GM19468 (cell line): ENCODE measurements around the gene CCNF.
"Not testable (repeated sequence)": the region's sequence is repeated elsewhere in the genome, so short reads cannot be mapped to it uniquely, and the experiment has no call there.

Experiments
- ATAC-seq: cut with Tn5 transposase; IDR thresholded peaks from one replicate; pipeline ENCODE4 v1.9.1; 2021; ENCODE audit warnings: mild to moderate bottlenecking, moderate library complexity, moderate number of reproducible peaks; ENCODE audit not compliant: unreplicated experiment; ENCODE audit errors: extremely low read depth

Gene CCNF

DNA sequence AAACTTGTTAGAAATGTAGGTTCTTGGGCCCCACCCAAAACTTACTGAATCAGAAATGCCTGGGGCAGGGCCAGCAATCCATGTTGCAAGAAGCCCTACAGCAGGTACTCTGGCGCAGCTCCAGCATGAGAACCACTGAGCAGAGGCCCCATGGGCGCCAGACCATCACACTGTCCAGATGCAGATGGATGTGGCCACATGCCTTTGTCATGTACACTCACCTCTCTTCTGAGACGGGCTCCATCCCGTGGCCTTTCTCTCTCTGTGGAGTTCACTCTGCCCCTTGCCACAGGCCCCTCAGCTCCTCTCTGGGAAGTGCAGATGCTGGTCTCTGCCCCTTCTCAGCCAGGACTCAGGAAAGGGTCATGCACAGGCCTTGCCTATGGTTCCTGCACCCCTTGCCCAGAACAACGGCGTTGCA lies 2.3 kb upstream of the CCNF start:
- no peak for ATAC-seq

- ATAC-seq, result no peak
Observed at GRCh38 chr16:2427526-2427925, 1.7 kb upstream of the CCNF start.

GRCh38 chr16:2428051-2428783 lies 1.0 kb upstream of the CCNF start:
- ATAC-seq, result no peak

DNA sequence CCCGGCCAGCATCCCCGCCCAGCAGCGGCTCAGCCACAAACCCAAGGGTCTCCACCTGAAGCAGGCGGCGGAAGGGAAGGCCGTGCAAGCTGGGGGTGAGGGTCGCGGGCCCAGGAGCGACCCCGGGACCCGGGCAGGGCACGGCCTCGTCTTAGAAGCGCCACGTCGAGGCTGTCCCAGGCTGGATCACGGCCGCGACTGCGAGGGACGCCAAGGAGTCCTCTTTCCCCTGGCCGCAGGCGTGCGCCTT lies 538 bp upstream of the CCNF start:
- peak; percentile 11 for ATAC-seq

DNA sequence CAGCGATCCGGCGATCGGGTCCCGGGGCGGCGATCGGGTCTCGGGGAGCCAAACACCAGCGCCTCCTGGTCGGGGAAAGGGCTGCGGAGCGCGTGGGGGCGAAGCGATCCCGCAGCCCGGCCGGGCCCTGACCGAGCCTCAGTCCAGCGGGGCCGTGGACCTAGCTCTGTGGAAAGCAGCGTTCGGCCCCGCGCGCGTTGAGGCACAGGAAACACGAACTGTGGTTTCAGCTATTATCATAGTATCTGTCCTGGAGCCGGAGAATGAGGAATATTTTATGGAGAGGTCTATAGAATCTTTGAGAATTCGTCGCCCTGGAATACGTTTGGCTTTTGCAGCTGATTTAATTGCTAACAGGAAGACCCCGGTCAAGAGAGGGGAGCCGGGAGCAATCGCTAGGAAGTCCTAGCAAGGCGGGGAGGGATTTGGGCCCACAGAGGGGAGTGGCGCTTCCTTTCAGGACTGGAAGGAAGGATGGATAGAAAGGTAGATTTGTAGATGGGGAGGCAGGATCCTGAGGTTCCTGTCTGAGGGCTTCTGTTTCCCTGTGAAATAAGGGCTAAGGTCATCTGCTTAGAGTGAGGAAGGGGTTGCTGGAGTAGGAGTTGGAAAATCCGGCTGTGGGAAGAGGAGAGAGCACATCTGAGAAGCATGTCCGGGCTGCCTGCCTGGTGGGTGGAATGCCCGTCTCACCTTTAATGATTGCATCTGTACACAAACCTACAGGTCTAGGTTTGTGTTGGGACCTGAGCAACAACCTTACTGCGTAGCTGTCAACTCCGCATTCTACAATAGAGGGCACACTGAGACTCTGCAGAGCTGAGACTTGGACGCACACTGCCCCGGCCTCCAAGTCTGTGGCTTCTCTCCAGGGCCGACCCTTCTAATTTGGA lies 770 bp downstream of the CCNF start:
- no peak for ATAC-seq

GRCh38 chr16:2432286-2432685 lies 3.0 kb downstream of the CCNF start:
- ATAC-seq, result no peak

DNA sequence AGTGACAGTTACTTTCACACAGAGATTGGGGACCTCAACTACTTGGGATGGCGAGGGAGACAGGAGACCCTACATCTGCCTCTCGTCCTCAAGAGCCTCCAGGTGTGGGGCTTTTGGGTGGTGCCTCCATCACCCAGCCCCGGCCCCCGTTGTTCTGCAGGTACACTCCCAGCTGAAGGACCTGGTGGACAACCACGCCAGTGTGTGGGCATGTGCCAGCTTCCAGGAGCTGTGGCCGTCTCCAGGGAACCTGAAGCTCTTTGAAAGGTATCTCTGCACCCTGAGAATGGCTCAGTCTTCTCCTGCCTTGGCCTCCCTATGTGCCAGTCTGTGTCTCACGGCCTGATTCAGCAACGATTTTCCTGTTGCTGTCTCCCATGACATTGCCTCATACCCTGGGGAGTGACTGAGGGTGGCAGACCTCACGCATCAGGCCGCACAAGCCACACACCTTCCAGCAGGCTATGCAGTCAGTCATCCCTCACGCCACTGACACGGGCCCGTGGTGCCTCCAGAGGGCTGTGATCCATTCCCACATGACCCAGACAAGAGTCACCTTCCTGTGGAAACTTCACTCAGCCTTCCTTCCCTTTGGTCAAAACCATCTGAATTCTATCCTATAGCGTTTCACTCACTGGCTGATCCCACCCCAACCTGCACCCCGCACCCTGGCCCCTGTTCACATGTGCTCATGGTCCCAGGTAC lies 3.7 kb downstream of the CCNF start:
- no peak for ATAC-seq

DNA sequence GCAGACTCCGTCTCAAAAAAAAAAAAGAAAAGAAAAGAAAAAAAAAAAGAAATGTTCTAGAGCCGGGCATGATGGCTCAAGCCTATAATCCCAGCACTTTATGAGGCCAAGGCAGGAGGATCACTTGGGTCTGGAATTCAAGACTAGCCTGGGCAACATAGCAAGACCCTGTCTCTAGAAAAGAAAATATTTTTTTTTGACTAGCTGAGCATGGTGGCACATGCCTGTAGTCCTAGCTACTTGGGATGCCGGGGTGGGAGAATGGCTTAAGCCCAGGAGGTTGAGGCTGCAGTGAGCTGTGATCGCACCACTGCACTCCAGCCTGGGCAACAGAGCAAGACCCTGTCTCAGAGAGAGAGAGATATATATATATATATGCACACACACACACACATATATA lies 6.0 kb downstream of the CCNF start:
- ATAC-seq, result not testable (repeated sequence)

- no peak for ATAC-seq
Observed at GRCh38 chr16:2436110-2436509, 6.9 kb downstream of the CCNF start.

GRCh38 chr16:2437032-2437790 lies 8.0 kb downstream of the CCNF start:
- ATAC-seq, result no peak

DNA sequence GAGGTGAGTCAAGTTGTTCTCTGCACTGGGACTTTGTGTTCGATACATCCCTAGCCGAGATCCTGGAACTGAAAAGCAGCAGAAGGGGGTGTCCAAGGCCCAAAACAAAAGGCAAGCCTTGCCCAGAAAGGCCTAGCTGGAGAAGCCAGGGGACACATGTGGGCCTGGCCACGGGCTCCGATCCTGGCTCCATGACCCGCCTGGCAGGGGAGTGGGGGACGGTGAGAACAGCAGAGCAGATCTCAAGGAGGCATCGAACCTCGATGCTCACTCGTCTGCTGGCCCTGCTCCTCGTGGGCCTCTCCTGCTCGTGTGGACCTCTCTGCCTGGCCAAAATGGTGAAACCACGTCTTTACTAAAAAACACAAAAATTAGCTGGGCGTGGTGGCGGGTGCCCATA lies 8.9 kb downstream of the CCNF start:
- no peak for ATAC-seq

DNA sequence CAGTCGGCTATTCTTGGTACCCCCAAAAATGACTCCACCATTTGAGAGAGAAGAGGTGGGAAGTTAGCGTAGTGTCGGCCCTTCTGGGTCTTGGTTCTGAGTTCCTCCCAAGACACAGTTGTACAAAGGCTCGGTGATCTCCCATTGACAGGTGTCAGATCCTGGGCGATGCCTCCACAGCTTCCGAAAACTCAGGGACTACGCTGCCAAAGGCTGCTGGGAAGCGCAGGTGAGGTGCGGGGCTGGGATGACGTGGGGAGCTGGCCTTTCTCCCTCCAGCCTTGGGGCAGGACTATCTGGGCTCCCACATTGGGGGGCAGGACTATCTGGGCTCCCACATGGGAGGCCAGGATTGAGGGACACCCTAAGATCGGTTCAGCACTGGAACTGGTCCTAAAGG lies 10.4 kb downstream of the CCNF start:
- ATAC-seq, result no peak

GRCh38 chr16:2441143-2441804 lies 12.0 kb downstream of the CCNF start:
- ATAC-seq, result not testable (repeated sequence)

- ATAC-seq, result no peak
Observed at GRCh38 chr16:2443555-2443954, 14.3 kb downstream of the CCNF start.

- no peak for ATAC-seq
Observed at GRCh38 chr16:2447920-2448583, 18.8 kb downstream of the CCNF start.

- no peak for ATAC-seq
Observed at GRCh38 chr16:2449118-2449517, 19.9 kb downstream of the CCNF start.

DNA sequence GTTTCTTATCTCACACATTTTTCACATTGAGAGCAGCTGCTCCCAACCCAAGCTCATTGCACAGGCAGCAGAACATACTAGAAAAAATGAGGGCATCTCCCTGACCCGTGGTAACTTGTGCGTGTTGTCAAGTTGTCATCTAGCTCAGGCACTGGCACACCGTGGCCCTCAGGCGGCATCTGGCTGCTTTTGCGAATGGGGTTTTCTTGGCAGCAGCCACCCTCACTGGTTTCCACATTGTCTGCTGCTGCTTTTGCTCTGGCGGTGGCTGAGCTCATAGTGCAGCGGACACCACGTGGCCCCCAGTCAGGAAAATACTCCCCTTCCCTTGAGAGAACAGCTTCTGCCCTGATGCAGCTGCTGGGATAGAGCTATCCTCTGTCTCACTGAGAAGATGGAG lies 21.3 kb downstream of the CCNF start:
- ATAC-seq, result no peak

- no peak for ATAC-seq
Observed at GRCh38 chr16:2450975-2451381, 21.7 kb downstream of the CCNF start.

DNA sequence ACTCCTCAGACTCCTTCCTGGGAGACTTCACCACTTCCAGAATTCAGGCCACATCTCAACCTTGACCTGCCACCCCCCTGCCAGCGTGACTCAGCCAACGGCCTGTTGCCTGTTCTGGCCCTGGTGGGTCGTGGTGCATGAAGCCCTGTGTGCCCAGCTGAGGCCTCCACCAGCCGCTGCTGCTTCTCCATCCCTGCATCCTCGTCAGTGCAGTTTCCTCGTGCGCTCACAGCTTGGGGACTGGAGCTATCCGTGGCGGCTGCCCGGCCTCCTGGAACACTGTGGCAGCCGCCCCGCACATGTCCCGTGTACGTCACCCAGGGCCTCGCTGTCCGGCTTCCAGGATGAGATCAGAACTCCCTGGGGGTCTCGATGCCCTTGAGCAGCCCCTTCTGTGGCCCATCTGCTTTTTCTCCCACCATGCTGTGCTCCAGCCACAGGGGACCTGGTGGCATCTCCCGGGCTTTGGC lies 22.6 kb downstream of the CCNF start:
- no peak for ATAC-seq
